Measurements from ENCODE around the gene STPG1. TPM values are rescaled to one million over a fixed set of nuclear protein-coding genes. Genes with fewer than 3 reads are reported as not detected.

The STPG1 gene
- total and polyA plus RNA-seq, 2 donors (not counting 3 experiments of a cell fraction or from before 2014, with no cell fraction given), result 6.3 to 10.2 TPM

DNA sequence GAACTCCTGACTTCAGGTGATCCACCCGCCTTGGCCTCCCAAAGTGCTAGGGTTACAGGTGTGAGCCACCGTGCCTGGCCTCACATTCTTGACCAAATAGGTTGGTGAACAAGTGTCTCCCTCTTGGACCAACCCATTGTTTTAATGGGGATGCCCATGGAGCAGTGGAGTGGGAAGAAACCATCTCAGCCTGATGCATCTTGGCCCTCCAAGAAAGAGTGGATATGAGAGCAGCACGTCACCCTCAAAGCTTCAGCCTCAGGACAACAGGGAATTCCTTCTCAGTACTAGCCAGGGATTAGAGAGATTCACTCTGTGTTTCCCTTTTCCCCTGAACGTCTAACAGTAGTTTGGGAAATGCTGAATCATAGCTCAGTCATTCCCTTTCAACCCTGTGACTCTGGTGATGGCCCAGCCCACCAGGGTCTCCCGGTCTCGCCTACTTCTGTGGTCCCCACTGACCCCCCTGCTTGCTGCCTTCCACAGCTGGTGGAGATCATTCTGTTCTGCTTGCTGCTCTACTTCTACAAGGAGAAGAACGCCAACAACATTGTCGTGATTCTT is 39.4 kb upstream of the STPG1 start:
- Histone ChIP-seq H4K20me1 (replicated peaks; ENCODE audit: control insufficient read depth, extremely low read depth, insufficient read depth, low read length) (no peaks in the 10 kb centered on the region), H3K4me3 (replicated peaks in 1 of 3; ENCODE audit: insufficient read depth in 1 of 3, low read depth in 1 of 3, low read length in 3 of 3) (no peak overlapping the region), H3K9ac (replicated peaks; ENCODE audit: extremely low read depth, insufficient read depth, low read length) (no peak overlapping the region), H3K27ac (ENCODE audit: insufficient read depth, low read depth, low read length) (no peak overlapping the region), H3K9me1 (replicated peaks; ENCODE audit: control insufficient read depth, extremely low read depth, insufficient read depth, low read length) (no peaks in the 10 kb centered on the region), H2AFZ (ENCODE audit: low read depth, low read length) (no peak overlapping the region), H3K4me2 (ENCODE audit: insufficient read depth, low read length) (no peak overlapping the region), H3K36me3 (ENCODE audit: control insufficient read depth in 2 of 2, extremely low read depth in 1 of 2, insufficient read depth in 2 of 2, low read length in 2 of 2) (peaks cover 0 to 5% of the 10 kb centered on the region in 2 experiments), H3K9me3 (replicated peaks; ENCODE audit: control insufficient read depth, insufficient read depth, low read length) (no peaks in the 10 kb centered on the region), H3K27me3 (ENCODE audit: control insufficient read depth in 2 of 2, insufficient read depth in 2 of 2, low read length in 2 of 2) (no peaks in the 10 kb centered on the region), H3K4me1 (ENCODE audit: control insufficient read depth, extremely low read depth, insufficient read depth, low read length) (no peaks in the 10 kb centered on the region), H3K79me2 (ENCODE audit: control insufficient read depth, insufficient read depth, low read length) (no peaks in the 10 kb centered on the region)
- POLR2A ChIA-PET, result no interaction called here
- DNase-seq (ENCODE audit: low read depth, low spot score), result no peak
- BruUV-seq (replicated peaks), result no TSS peak
- TF ChIP-seq POLR2AphosphoS5 (IDR thresholded peaks at IDR 0.05; ENCODE audit: insufficient read depth, low read depth, low read length) (no peak), EZH2 (IDR thresholded peaks at IDR 0.05; ENCODE audit: borderline replicate concordance, low read depth, low read length, severe bottlenecking) (no peak), FOS (IDR thresholded peaks at IDR 0.05; ENCODE audit: borderline replicate concordance, insufficient read depth, low read length) (no peak), POLR2A (IDR thresholded peaks at IDR 0.05; ENCODE audit: low read depth, low read length) (no peak), MYC (IDR thresholded peaks at IDR 0.05; ENCODE audit: low read depth, low read length) (no peak)
- TF ChIP-seq, protein P1, sequence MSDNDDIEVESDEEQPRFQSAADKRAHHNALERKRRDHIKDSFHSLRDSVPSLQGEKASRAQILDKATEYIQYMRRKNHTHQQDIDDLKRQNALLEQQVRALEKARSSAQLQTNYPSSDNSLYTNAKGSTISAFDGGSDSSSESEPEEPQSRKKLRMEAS (IDR thresholded peaks at IDR 0.05; ENCODE audit: insufficient read depth, insufficient read length), result no peak
- TF ChIP-seq, protein P2, sequence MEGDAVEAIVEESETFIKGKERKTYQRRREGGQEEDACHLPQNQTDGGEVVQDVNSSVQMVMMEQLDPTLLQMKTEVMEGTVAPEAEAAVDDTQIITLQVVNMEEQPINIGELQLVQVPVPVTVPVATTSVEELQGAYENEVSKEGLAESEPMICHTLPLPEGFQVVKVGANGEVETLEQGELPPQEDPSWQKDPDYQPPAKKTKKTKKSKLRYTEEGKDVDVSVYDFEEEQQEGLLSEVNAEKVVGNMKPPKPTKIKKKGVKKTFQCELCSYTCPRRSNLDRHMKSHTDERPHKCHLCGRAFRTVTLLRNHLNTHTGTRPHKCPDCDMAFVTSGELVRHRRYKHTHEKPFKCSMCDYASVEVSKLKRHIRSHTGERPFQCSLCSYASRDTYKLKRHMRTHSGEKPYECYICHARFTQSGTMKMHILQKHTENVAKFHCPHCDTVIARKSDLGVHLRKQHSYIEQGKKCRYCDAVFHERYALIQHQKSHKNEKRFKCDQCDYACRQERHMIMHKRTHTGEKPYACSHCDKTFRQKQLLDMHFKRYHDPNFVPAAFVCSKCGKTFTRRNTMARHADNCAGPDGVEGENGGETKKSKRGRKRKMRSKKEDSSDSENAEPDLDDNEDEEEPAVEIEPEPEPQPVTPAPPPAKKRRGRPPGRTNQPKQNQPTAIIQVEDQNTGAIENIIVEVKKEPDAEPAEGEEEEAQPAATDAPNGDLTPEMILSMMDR (IDR thresholded peaks at IDR 0.05; ENCODE audit: extremely low read depth in 1 of 2, insufficient read depth in 1 of 2, low read depth in 1 of 2, low read length in 2 of 2), result no peak
- dilution Hi-C loops (cut with MboI; ENCODE audit: extremely low pct_ligation_motif_present, low sequenced_read_pairs) (no loop called here), intact Hi-C loops (cut with micrococcal nuclease) (no loop called here)
- CTCF ChIA-PET, result interaction anchor here (1.1 kb wide), 1 partner anchor 10 kb away, joined by 3 read pairs; no protein-coding TSS in a partner anchor
- FAIRE-seq, result no peak

All from endothelial cell of umbilical vein (primary cell).